Urinary bladder (tissue), 4 donors: ENCODE data around the gene HACD4. TPM values are rescaled to one million over a fixed set of nuclear protein-coding genes. Genes with fewer than 3 reads are reported as not detected.

ENCODE experiments used
- DNase-seq: peaks from one replicate; pipeline ENCODE4 v3.0.0-alpha.2; 2015; ENCODE audit errors: extremely low spot score
- H3K27ac ChIP-seq: one replicate; pipeline ENCODE4 v1.5.1; 2013; ENCODE audit warnings: low read depth, mild to moderate bottlenecking, moderate library complexity
- H3K36me3 ChIP-seq: one replicate; pipeline ENCODE4 v1.6.1; 2013; ENCODE audit warnings: mild to moderate bottlenecking, moderate library complexity; ENCODE audit not compliant: insufficient read depth
- H3K4me1 ChIP-seq: one replicate; pipeline ENCODE4 v1.6.1; 2013; ENCODE audit warnings: mild to moderate bottlenecking, moderate library complexity; ENCODE audit not compliant: insufficient read depth
- H3K4me3 ChIP-seq: one replicate; pipeline ENCODE4 v1.5.1; 2013; ENCODE audit warnings: low read depth, low read length
- WGBS: extraction: QIAGEN DNeasy Blood & Tissue Kit; methylation state at CpG from one replicate; pipeline ENCODE4 v1.1.7; 2013; 5-methylcytosine and 5-hydroxymethylcytosine counted together
- polyA plus RNA-seq: library from polyadenylated mRNA; stranded (reverse); fragments of 200-250 nt; gene quantifications from one replicate; pipeline ENCODE4 v1.2.3, GENCODE V29; 2013
- total RNA-seq: library from RNA; depleted of rRNA; stranded (reverse); fragments of >200 nt; gene quantifications from one replicate; pipeline ENCODE4 v1.2.3, GENCODE V29; 2014
- donor health status: healthy with polysubstance abuse.
- donor health status: healthy.

The HACD4 gene, protein sequence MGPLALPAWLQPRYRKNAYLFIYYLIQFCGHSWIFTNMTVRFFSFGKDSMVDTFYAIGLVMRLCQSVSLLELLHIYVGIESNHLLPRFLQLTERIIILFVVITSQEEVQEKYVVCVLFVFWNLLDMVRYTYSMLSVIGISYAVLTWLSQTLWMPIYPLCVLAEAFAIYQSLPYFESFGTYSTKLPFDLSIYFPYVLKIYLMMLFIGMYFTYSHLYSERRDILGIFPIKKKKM
- total RNA-seq, result 14.5 TPM
- 3.8 TPM for polyA plus RNA-seq

GRCh38 chr9:21031091-21031807, at the start of gene HACD4:
HACD4 (minus strand) TSS chr9:21031640; CDS start chr9:21031590, 50 bp downstream.
- no peak for DNase-seq

DNA sequence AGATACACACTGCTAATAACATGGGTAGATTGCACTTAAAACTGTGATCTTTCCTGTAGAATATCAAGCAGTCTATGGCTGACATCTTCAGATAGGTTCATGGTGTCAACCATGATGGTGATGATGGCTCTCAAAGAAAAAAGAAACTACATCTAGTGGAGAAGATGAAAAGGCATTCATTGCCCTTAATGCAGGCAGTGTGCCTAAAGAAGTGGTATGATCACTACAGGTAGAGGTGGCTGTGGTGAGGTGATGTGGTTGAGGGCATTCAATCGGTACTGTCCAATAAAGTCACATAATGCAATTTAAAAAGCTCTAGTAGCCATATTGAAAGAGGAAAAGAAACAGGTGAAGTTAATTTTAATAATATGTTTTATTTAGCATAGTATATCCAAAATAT, 49.4 kb upstream of the HACD4 start:
- no peak overlapping the region for H3K27ac ChIP-seq
- WGBS, result 96% methylated on average over 1 of the region's 1 CpG
- peaks cover 2% of the 10 kb centered on the region for H3K4me1 ChIP-seq
- H3K4me3 ChIP-seq, result no peak overlapping the region
- no peaks in the 10 kb centered on the region for H3K36me3 ChIP-seq
- no peak for DNase-seq

More at GRCh38 chr9:21031091-21031807, at the start of gene HACD4:
- peak within 1 kb of the TSS; percentile 85 for H3K4me3 ChIP-seq
- 4% methylated on average over 46 of the region's 46 CpGs for WGBS
- H3K27ac ChIP-seq, result peak within 1 kb of the TSS; percentile 74
- H3K36me3 ChIP-seq, result no peaks in the 10 kb centered on the region
- H3K4me1 ChIP-seq, result no peaks in the 10 kb centered on the region

DNA sequence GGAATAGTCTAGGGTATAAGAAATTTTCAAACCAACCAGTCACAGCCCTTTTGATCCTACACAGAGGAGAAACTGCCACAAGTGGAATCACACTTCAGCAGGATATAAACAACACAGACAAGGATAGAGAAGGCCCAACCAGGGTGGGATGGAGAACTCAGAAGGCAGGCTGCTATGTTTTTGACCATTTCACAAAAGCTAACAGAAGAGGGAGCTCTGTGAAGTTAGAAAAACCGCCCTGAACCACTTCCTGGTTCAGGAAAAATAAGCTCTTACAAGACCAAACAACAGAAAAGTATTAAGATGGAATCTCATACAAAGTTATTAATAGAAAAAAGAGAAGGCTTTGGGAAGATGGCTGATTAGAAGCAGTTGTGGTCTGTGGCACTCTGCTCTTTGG, 47.3 kb upstream of the HACD4 start:
- H3K4me3 ChIP-seq, result no peak overlapping the region
- peaks cover 2% of the 10 kb centered on the region for H3K4me1 ChIP-seq
- 89% methylated on average over 1 of the region's 1 CpG for WGBS
- no peak overlapping the region for H3K27ac ChIP-seq
- no peaks in the 10 kb centered on the region for H3K36me3 ChIP-seq
- no peak for DNase-seq

- WGBS, result 94% methylated on average over 3 of the region's 3 CpGs
- H3K4me3 ChIP-seq, result no peak within 1 kb of the TSS
- H3K27ac ChIP-seq, result no peak within 1 kb of the TSS
- no peaks in the 10 kb centered on the region for H3K36me3 ChIP-seq
- H3K4me1 ChIP-seq, result peaks cover 2% of the 10 kb centered on the region
- DNase-seq, result no peak
Observed at GRCh38 chr9:21077781-21078180, 46.3 kb upstream of the HACD4 start, which contains the start of gene IFNB1. IFNB1 (minus strand) TSS chr9:21077942; CDS start chr9:21077869, 73 bp downstream.

DNA sequence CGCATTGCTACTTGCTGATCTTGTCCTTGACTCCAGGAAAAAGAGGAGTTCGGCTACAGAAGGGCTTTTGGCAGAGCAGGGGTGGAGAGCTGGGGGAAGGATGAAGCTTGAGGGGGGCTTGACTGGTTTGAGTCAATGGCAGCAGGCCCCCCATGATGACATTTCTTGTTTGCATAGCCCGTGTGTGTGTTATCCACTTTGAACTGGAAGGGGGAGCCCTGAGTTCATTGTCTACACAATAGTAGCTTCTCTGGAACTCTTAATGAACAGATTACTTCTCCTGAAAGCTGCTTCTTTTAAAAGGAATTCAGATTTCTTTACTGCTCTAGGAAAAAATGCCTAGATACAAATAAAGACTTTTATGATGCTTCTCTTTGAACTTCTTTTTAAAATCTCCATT, 44.0 kb upstream of the HACD4 start:
- H3K4me3 ChIP-seq, result no peak overlapping the region
- H3K27ac ChIP-seq, result no peak overlapping the region
- H3K4me1 ChIP-seq, result no peaks in the 10 kb centered on the region
- no peak for DNase-seq
- no peaks in the 10 kb centered on the region for H3K36me3 ChIP-seq
- WGBS, result 74% methylated on average over 3 of the region's 3 CpGs

DNA sequence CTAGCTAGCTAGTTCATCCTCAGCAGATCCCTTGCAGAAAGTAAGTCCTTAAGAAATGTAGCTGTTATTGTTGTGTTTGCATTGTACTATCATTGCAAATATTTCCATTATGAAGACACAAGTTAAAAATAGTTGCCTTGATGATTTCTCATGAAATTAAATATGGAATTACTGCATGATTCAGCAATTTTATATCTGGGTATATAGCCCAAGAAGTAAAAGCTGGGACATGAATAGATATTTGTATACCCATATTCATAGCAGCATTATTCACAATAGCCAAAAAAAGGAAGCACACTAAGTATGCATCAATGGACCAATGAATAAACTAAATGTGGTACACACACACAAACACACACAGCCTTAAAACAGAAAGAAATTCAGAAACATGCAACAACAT, 39.5 kb upstream of the HACD4 start:
- Histone ChIP-seq H3K4me3 (no peak overlapping the region), H3K36me3 (no peaks in the 10 kb centered on the region), H3K27ac (no peak overlapping the region), H3K4me1 (no peaks in the 10 kb centered on the region)
- DNase-seq, result no peak

DNA sequence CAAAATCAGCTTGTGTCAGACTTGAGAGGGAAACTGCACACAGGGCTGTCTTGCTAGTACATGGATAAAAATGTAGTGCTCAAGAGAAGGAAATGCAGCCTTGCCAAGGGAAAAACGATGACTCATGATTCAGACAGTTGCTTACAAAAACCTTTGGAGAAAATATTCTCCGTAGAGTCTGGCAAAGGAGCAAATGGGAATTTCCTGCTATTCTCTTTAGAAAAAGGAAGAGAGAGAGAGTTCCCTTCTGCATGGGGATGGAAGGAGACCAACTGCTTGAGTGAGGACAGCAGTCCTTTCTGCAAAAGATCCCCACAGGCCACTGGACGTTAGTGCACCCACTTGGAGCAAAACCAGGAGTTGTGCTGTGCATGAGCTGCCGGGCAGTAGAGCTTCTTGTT, 38.7 kb upstream of the HACD4 start:
- peak; percentile 65 for DNase-seq
- Histone ChIP-seq H3K4me1 (no peaks in the 10 kb centered on the region), H3K4me3 (no peak overlapping the region), H3K36me3 (no peaks in the 10 kb centered on the region), H3K27ac (no peak overlapping the region)
- 9% methylated on average over 4 of the region's 4 CpGs for WGBS

- no peak for DNase-seq
- Histone ChIP-seq H3K4me3 (no peak overlapping the region), H3K36me3 (no peaks in the 10 kb centered on the region), H3K27ac (no peak overlapping the region), H3K4me1 (peaks cover 2% of the 10 kb centered on the region)
- 48% methylated on average over 2 of the region's 2 CpGs for WGBS
Observed at GRCh38 chr9:21060919-21061561, 29.6 kb upstream of the HACD4 start.

DNA sequence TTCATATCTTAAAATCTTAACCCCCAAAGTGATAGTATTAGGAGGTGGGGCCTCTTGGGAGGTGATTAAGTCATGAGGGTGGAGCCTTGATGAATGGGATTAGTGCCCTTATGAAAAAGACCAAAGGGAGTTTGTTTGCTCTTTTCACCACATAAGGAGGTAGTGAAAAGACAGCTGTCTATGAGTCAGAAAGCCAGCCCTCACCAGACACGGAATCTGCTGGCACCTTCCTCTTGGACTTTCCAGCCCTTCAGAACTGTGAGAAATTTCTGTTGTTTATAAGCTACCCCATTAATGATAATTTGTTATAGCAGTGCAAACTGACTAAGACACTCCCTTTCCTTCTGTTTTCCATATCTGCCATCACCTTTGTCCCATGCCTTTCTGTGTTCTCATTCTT, 25.5 kb upstream of the HACD4 start:
- Histone ChIP-seq H3K4me3 (no peak overlapping the region), H3K27ac (no peak overlapping the region), H3K4me1 (peaks cover 2% of the 10 kb centered on the region), H3K36me3 (no peaks in the 10 kb centered on the region)
- 81% methylated on average over 1 of the region's 1 CpG for WGBS
- DNase-seq, result no peak

- Histone ChIP-seq H3K4me3 (no peak overlapping the region), H3K27ac (no peak overlapping the region), H3K36me3 (no peaks in the 10 kb centered on the region), H3K4me1 (no peaks in the 10 kb centered on the region)
- 49% methylated on average over 2 of the region's 2 CpGs for WGBS
- no peak for DNase-seq
Observed at GRCh38 chr9:21053851-21054250, 22.4 kb upstream of the HACD4 start.

GRCh38 chr9:21047281-21047691, 15.8 kb upstream of the HACD4 start:
- Histone ChIP-seq H3K4me3 (no peak overlapping the region), H3K27ac (no peak overlapping the region), H3K4me1 (no peaks in the 10 kb centered on the region), H3K36me3 (no peaks in the 10 kb centered on the region)
- 77% methylated on average over 2 of the region's 2 CpGs for whole genome bisulfite sequencing
- DNase-seq, result no peak

GRCh38 chr9:21043841-21044240, 12.4 kb upstream of the HACD4 start:
- Histone ChIP-seq H3K4me3 (no peak overlapping the region), H3K4me1 (no peaks in the 10 kb centered on the region)
- 74% methylated on average over 3 of the region's 3 CpGs for WGBS

DNA sequence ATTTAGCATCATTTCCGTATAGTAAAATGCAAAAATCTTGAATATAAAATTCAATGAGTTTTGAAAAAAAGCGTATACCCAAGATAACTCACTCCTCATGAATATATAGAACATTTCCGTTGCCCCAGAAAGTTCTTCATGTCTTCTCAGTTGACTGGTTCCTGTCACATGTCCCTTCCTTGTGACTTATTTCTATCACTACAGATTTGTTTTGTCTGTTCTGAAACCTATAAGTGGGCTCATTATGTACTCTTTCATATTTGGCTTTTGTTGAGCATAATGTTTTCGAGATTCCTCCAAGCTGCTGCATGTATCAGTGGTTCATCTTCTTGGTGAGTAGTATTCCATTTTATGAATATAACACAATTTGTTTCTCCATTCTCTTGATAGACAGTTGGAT, 11.0 kb upstream of the HACD4 start:
- WGBS, result 95% methylated on average over 4 of the region's 4 CpGs
- no peak for DNase-seq
- Histone ChIP-seq H3K4me1 (no peaks in the 10 kb centered on the region), H3K4me3 (no peak overlapping the region), H3K36me3 (no peaks in the 10 kb centered on the region), H3K27ac (no peak overlapping the region)

More at GRCh38 chr9:21043841-21044240, 12.4 kb upstream of the HACD4 start:
- Histone ChIP-seq H3K36me3 (no peaks in the 10 kb centered on the region), H3K27ac (no peak overlapping the region)
- DNase-seq, result no peak

- Histone ChIP-seq H3K4me1 (no peaks in the 10 kb centered on the region), H3K36me3 (no peaks in the 10 kb centered on the region), H3K27ac (no peak overlapping the region), H3K4me3 (no peak overlapping the region)
- WGBS, result 83% methylated on average over 1 of the region's 1 CpG
- DNase-seq, result no peak
Observed at GRCh38 chr9:21039302-21039701, 7.9 kb upstream of the HACD4 start.
